H1 (cell line): ENCODE data around the gene PDCD7. TPM values are rescaled to one million over a fixed set of nuclear protein-coding genes. Genes with fewer than 3 reads are reported as not detected.

ENCODE experiments used
- CTCF ChIA-PET: fragments of 300-600 bp; sonication (Branson Sonifier 250); formaldehyde crosslinking; loops from one replicate; lab custom pipeline; 2021; ENCODE audit not compliant: partially characterized antibody; lab: Charles Lee
- POLR2A ChIA-PET: fragments of 300-600 bp; sonication (Branson Sonifier 250); formaldehyde crosslinking; loops from one replicate; lab custom pipeline; 2021; ENCODE audit warnings: inconsistent platforms; ENCODE audit not compliant: partially characterized antibody; lab: Charles Lee
- DNase-seq, 2 experiments: peaks; one replicate each; pipeline versions ENCODE4 v3.0.0 to v3.0.0-alpha.2; 2010 to 2022; ENCODE audit warnings: low spot score in 2 of 2, low read depth in 1 of 2, mixed read lengths in 1 of 2
- FAIRE-seq: peaks from 2 replicates; lab custom pipeline; 2011; peaks lifted over from hg19 to GRCh38; lab: Jason Lieb, UNC
- H2AFZ ChIP-seq: 2 replicates; pipeline ENCODE4 v1.8.1; 2012; ENCODE audit warnings: low read length, inconsistent platforms
- H2AK5ac ChIP-seq: 2 replicates; pipeline ENCODE4 v1.6.1; 2013; ENCODE audit warnings: low read depth, low read length
- H2BK120ac ChIP-seq: replicated peaks from 2 replicates; pipeline ENCODE3; 2013; ENCODE audit warnings: low read depth, low read length, inconsistent platforms
- H2BK12ac ChIP-seq: 2 replicates; pipeline ENCODE4 v1.6.1; 2013; ENCODE audit warnings: low read depth, low read length
- H2BK15ac ChIP-seq: 2 replicates; pipeline ENCODE4 v1.6.1; 2013; ENCODE audit warnings: low read length
- H2BK20ac ChIP-seq: 2 replicates; pipeline ENCODE4 v1.6.1; 2013; ENCODE audit warnings: low read length
- H2BK5ac ChIP-seq: 2 replicates; pipeline ENCODE4 v1.6.1; 2013; ENCODE audit warnings: low read depth, low read length
- H3K14ac ChIP-seq: 2 replicates; pipeline ENCODE4 v1.6.1; 2013; ENCODE audit warnings: inconsistent platforms; ENCODE audit not compliant: insufficient read length
- H3K18ac ChIP-seq: 2 replicates; pipeline ENCODE4 v1.6.1; 2013; ENCODE audit warnings: low read length; ENCODE audit errors: extremely low read depth
- H3K23ac ChIP-seq: 2 replicates; pipeline ENCODE4 v1.6.1; 2013; ENCODE audit warnings: inconsistent platforms; ENCODE audit not compliant: insufficient read length
- H3K23me2 ChIP-seq: 2 replicates; pipeline ENCODE4 v1.6.1; 2013; ENCODE audit warnings: low read depth, low read length
- H3K27ac ChIP-seq: 2 replicates; pipeline ENCODE4 v1.6.1; 2011; ENCODE audit warnings: low read depth, low read length, inconsistent platforms
- H3K27me3 ChIP-seq, 4 experiments: replicated peaks in 1 of 4; 1 replicate in 1 of 4; 2 replicates in 3 of 4; pipeline versions ENCODE4 v1.6.1 to v1.8.1; 2011 to 2013; ENCODE audit warnings: low read length in 3 of 4, mild to moderate bottlenecking in 3 of 4, inconsistent platforms in 2 of 4, mixed read lengths in 2 of 4, moderate library complexity in 1 of 4; ENCODE audit not compliant: control insufficient read depth in 3 of 4, insufficient read depth in 3 of 4; ENCODE audit errors: extremely low read depth in 1 of 4
- H3K36me3 ChIP-seq, 4 experiments: 2 replicates each; pipeline versions ENCODE4 v1.6.1 to v1.8.1; 2011 to 2013; ENCODE audit warnings: mild to moderate bottlenecking in 4 of 4, low read length in 3 of 4, moderate library complexity in 2 of 4, control low read depth in 1 of 4, inconsistent platforms in 1 of 4; ENCODE audit not compliant: insufficient read depth in 4 of 4, control insufficient read depth in 2 of 4
- H3K4ac ChIP-seq: replicated peaks from 2 replicates; pipeline ENCODE3; 2013; ENCODE audit warnings: low read length, low read depth, mixed read lengths, inconsistent platforms; ENCODE audit not compliant: insufficient read length
- H3K4me1 ChIP-seq, 4 experiments: replicated peaks in 1 of 4; 1 replicate in 1 of 4; 2 replicates in 3 of 4; pipeline versions ENCODE4 v1.6.1 to v1.8.1; 2011 to 2013; ENCODE audit warnings: low read length in 3 of 4, inconsistent platforms in 2 of 4, mixed read lengths in 1 of 4; ENCODE audit not compliant: insufficient read depth in 4 of 4, control insufficient read depth in 3 of 4
- H3K4me2 ChIP-seq, 2 experiments: 2 replicates each; pipeline versions ENCODE4 v1.6.1 to v1.8.1; 2011 to 2013; ENCODE audit warnings: low read depth in 2 of 2, low read length in 2 of 2, control low read depth in 1 of 2, inconsistent platforms in 1 of 2, mild to moderate bottlenecking in 1 of 2; ENCODE audit not compliant: insufficient read depth in 1 of 2
- H3K4me3 ChIP-seq, 4 experiments: fragments of 200-600, 300-600 bp in 1 of 4; sonication (generic), shearing (Covaris generic), sonication (Bioruptor Twin) in 1 of 4; 2 replicates each; pipeline versions ENCODE4 v1.5.1 to v1.8.1; 2011 to 2016; ENCODE audit warnings: low read length in 4 of 4, low read depth in 3 of 4, control low read depth in 2 of 4, inconsistent platforms in 2 of 4, mild to moderate bottlenecking in 2 of 4, mixed read lengths in 1 of 4, moderate library complexity in 1 of 4; ENCODE audit not compliant: insufficient read depth in 2 of 4; ENCODE audit errors: extremely low read depth in 1 of 4
- H3K56ac ChIP-seq: replicated peaks from 2 replicates; pipeline ENCODE3; 2013; ENCODE audit warnings: low read depth, mild to moderate bottlenecking, mixed read lengths, low read length, inconsistent platforms; ENCODE audit not compliant: insufficient read length
- H3K79me1 ChIP-seq: 2 replicates; pipeline ENCODE4 v1.6.1; 2013; ENCODE audit warnings: low read depth, low read length, control low read depth
- H3K79me2 ChIP-seq, 2 experiments: 2 replicates each; pipeline versions ENCODE4 v1.6.1 to v1.8.1; 2012 to 2013; ENCODE audit warnings: low read length in 2 of 2, mild to moderate bottlenecking in 2 of 2, inconsistent platforms in 1 of 2; ENCODE audit not compliant: insufficient read depth in 2 of 2, control insufficient read depth in 1 of 2
- H3K9ac ChIP-seq, 4 experiments: replicated peaks in 1 of 4; 1 replicate in 1 of 4; 2 replicates in 3 of 4; pipeline versions ENCODE4 v1.6.1 to v1.8.1; 2011 to 2013; ENCODE audit warnings: low read depth in 3 of 4, low read length in 3 of 4, control low read depth in 2 of 4, mild to moderate bottlenecking in 2 of 4, moderate library complexity in 2 of 4, inconsistent platforms in 1 of 4; ENCODE audit errors: extremely low read depth in 1 of 4
- H3K9me3 ChIP-seq, 2 experiments: 2 replicates each; pipeline versions ENCODE4 v1.6.1 to v1.8.1; 2012 to 2013; ENCODE audit warnings: mild to moderate bottlenecking in 2 of 2, moderate library complexity in 2 of 2, control low read depth in 1 of 2, inconsistent platforms in 1 of 2, low read depth in 1 of 2, low read length in 1 of 2, mixed read lengths in 1 of 2; ENCODE audit not compliant: insufficient read depth in 2 of 2
- H4K20me1 ChIP-seq, 2 experiments: replicated peaks in 1 of 2; 2 replicates each; pipeline versions ENCODE3 to v1.8.1; 2011 to 2013; ENCODE audit warnings: inconsistent platforms in 2 of 2, low read length in 2 of 2, mild to moderate bottlenecking in 1 of 2; ENCODE audit not compliant: insufficient read depth in 2 of 2, control insufficient read depth in 1 of 2
- H4K5ac ChIP-seq: 2 replicates; pipeline ENCODE4 v1.6.1; 2013; ENCODE audit warnings: low read length, low read depth, mixed read lengths, inconsistent platforms; ENCODE audit not compliant: insufficient read length
- H4K8ac ChIP-seq: 2 replicates; pipeline ENCODE4 v1.8.0; 2013; ENCODE audit warnings: mild to moderate bottlenecking, moderate library complexity, low read length, inconsistent platforms; ENCODE audit not compliant: insufficient read depth; ENCODE audit errors: extremely low read depth
- H4K91ac ChIP-seq: replicated peaks from 2 replicates; pipeline ENCODE3; 2013; ENCODE audit warnings: low read length, mixed read lengths, inconsistent platforms; ENCODE audit not compliant: insufficient read length
- BACH1 ChIP-seq: IDR thresholded peaks from 2 replicates; pipeline ENCODE4 v1.6.1; 2012; ENCODE audit warnings: low read length, improper control_type of control experiment
- JUN ChIP-seq: IDR thresholded peaks from 2 replicates; pipeline ENCODE4 v1.6.1; 2011; ENCODE audit warnings: low read depth, mild to moderate bottlenecking, improper control_type of control experiment, low read length
- JUND ChIP-seq: IDR thresholded peaks from 2 replicates; pipeline ENCODE4 v1.6.1; 2011; ENCODE audit warnings: mild to moderate bottlenecking, improper control_type of control experiment, low read length
- KDM4A ChIP-seq: IDR thresholded peaks from one replicate; pipeline ENCODE4 v1.7.1; 2012; ENCODE audit warnings: low read depth, mild to moderate bottlenecking, moderate library complexity, low read length, inconsistent platforms; ENCODE audit not compliant: severe bottlenecking
- RBBP5 ChIP-seq: IDR thresholded peaks from 2 replicates; pipeline ENCODE4 v1.7.1; 2012; ENCODE audit warnings: low read depth, mild to moderate bottlenecking, inconsistent platforms, low read length, moderate library complexity, borderline replicate concordance
- RNF2 ChIP-seq: fragments of 200-900, 300-1000 bp; sonication (generic); IDR thresholded peaks from 2 replicates; pipeline ENCODE4 v1.7.1; 2016; ENCODE audit warnings: borderline replicate concordance, low read depth, mild to moderate bottlenecking, antibody characterized with exemption, low read length; ENCODE audit not compliant: poor library complexity, severe bottlenecking; ENCODE audit errors: missing control alignments
- SAP30 ChIP-seq: fragments of 300-600 bp; sonication (generic); IDR thresholded peaks from 2 replicates; pipeline ENCODE4 v1.7.1; 2012; ENCODE audit warnings: low read length, moderate library complexity, mild to moderate bottlenecking, inconsistent platforms; ENCODE audit not compliant: insufficient read depth, insufficient replicate concordance
- WGBS, 2 experiments: shearing (Covaris generic) in 1 of 2; methylation state at CpG; one replicate each; pipeline versions ENCODE4 v1.1.6 to v1.1.7; 2013 to 2015; ENCODE audit warnings: low lambda C conversion rate in 2 of 2, mixed read lengths in 2 of 2, inconsistent platforms in 1 of 2, low coverage in 1 of 2, missing lambda C conversion rate in 1 of 2; ENCODE audit not compliant: insufficient replicate concordance in 2 of 2, insufficient coverage in 1 of 2, insufficient read length in 1 of 2; ENCODE audit errors: extremely low coverage in 1 of 2, missing lambda C conversion rate in 1 of 2; 5-methylcytosine and 5-hydroxymethylcytosine counted together
- polyA plus RNA-seq, 7 experiments: library from polyadenylated mRNA; depleted of rRNA in 3 of 7; stranded (reverse) in 5 of 7; unstranded in 2 of 7; fragments of >200 nt in 5 of 7; fragments of 200-250 nt in 2 of 7; gene quantifications; 1 replicate in 5 of 7; 2 replicates in 1 of 7; 4 replicates in 1 of 7; pipeline versions ENCODE4 v1.2.1 to v1.2.3, GENCODE V29; 2011 to 2013; ENCODE audit warnings: missing spikeins in 2 of 7, mixed read lengths in 2 of 7
- total RNA-seq: library from RNA; stranded (reverse); fragmentation: NEBNext Ultra II Directional; extraction: Animal tissue kit (Norgen Biotek cat#: 25700); gene quantifications from 2 replicates; pipeline ENCODE4 v1.2.1, GENCODE V29; 2021
- TF ChIP-seq, protein P1 (sequence below): IDR thresholded peaks from 2 replicates; pipeline ENCODE4 v1.6.1; 2011; ENCODE audit warnings: low read length, improper control_type of control experiment

PDCD7 gene
- total and polyA plus RNA-seq, 2 of the 8 experiments (the other 6 are each of a cell fraction or from before 2014, with no cell fraction given) = 11.5 to 25.6 TPM

DNA sequence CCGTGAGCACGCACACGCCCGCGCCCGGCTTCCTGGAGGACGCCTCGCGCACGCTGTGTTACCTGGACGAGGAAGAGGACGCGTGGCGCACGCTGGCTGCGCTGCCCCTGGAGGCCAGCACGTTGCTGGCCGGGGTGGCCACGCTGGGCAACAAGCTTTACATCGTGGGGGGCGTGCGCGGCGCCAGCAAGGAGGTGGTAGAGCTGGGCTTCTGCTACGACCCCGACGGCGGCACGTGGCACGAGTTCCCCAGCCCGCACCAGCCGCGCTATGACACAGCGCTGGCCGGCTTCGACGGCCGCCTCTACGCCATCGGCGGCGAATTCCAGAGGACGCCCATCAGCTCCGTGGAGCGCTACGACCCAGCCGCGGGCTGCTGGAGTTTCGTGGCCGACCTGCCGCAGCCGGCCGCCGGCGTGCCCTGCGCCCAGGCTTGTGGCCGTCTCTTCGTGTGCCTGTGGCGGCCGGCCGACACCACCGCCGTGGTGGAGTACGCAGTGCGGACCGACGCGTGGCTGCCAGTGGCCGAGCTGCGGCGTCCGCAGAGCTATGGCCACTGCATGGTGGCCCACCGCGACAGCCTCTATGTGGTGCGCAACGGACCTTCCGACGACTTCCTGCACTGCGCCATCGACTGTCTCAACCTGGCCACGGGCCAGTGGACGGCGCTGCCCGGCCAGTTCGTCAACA lies 56.2 kb downstream of the PDCD7 start:
- H3K79me2 ChIP-seq = no peaks in the 10 kb centered on the region
- H3K4me1 ChIP-seq = peaks cover 1 to 7% (median 4%) of the 10 kb centered on the region in 4 experiments; a peak in 5 of 7 replicates
- WGBS, 2 experiments = 84% methylated on average over 65 of the region's 85 CpGs; no CpG with 5 or more reads in 1 of the 2 experiments
- POLR2A ChIA-PET = interaction anchor here (0.5 to 14.5 kb wide), 6 partner anchors 10 to 410 kb away, joined by 3 to 93 read pairs (median 4); partner anchors contain the start of genes RASL12 and RNU5B-1
- H3K23me2 ChIP-seq = no peaks in the 10 kb centered on the region; the same call in 1 of the 2 replicates
- 0 out of 2 replicates have a peak overlapping the region, but pooled peaks have one; percentile 61 for H2BK15ac ChIP-seq
- CTCF ChIA-PET = interaction anchor here (0.5 to 32.9 kb wide), 12 partner anchors 8 to 1009 kb away, joined by 3 to 1213 read pairs (median 8); partner anchors contain the start of genes RASL12 and SLC51B
- no peak overlapping the region for H2BK5ac ChIP-seq
- no peaks in the 10 kb centered on the region for H3K36me3 ChIP-seq
- peak overlapping the region; percentile 34 for H4K91ac ChIP-seq
- H3K4me2 ChIP-seq = 0 out of 4 replicates have a peak overlapping the region, but pooled peaks of 1 of the 2 experiments have one; percentile 39
- no peak overlapping the region for H3K27ac ChIP-seq
- no peak overlapping the region for H2AFZ ChIP-seq
- H3K9me3 ChIP-seq = peaks cover 3% of the 10 kb centered on the region in 2 experiments; a peak in 2 of 4 replicates
- no peak overlapping the region for H4K5ac ChIP-seq
- no peaks in the 10 kb centered on the region for H3K79me1 ChIP-seq
- H4K20me1 ChIP-seq = no peaks in the 10 kb centered on the region
- H3K14ac ChIP-seq = no peak overlapping the region
- FAIRE-seq (no peak), DNase-seq (no peak)
- no peak overlapping the region for H3K23ac ChIP-seq
- no peak overlapping the region for H3K56ac ChIP-seq
- no peak overlapping the region for H3K4ac ChIP-seq
- H3K9ac ChIP-seq = no peak overlapping the region
- no peak overlapping the region for H2AK5ac ChIP-seq
- peak overlapping the region; percentile 90; the same call in 1 of the 2 replicates for H2BK20ac ChIP-seq
- peak overlapping the region; percentile 80; the same call in 1 of the 2 replicates for H2BK12ac ChIP-seq
- peaks cover 0 to 9% (median 8%) of the 10 kb centered on the region in 4 experiments; a peak in 5 of 7 replicates for H3K27me3 ChIP-seq
- peak overlapping the region; percentile 79; the same call in 1 of the 2 replicates for H4K8ac ChIP-seq
- H2BK120ac ChIP-seq = no peak overlapping the region
- H3K4me3 ChIP-seq = no peak overlapping the region
- H3K18ac ChIP-seq = peak overlapping the region; percentile 60; the same call in 1 of the 2 replicates
- no peak for TF ChIP-seq JUN
- no peak for TF ChIP-seq BACH1
- no peak for TF ChIP-seq KDM4A
- TF ChIP-seq RNF2 = no peak
- TF ChIP-seq JUND = no peak
- TF ChIP-seq RBBP5 = no peak
- no peak for TF ChIP-seq SAP30
- TF ChIP-seq, protein P1, sequence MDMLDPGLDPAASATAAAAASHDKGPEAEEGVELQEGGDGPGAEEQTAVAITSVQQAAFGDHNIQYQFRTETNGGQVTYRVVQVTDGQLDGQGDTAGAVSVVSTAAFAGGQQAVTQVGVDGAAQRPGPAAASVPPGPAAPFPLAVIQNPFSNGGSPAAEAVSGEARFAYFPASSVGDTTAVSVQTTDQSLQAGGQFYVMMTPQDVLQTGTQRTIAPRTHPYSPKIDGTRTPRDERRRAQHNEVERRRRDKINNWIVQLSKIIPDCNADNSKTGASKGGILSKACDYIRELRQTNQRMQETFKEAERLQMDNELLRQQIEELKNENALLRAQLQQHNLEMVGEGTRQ = 0 out of 2 replicates have a peak, but pooled peaks have one; percentile 9
